H1 (cell line): Measurements from ENCODE around the gene CCDC106. TPM values are rescaled to one million over a fixed set of nuclear protein-coding genes. Genes with fewer than 3 reads are reported as not detected.

Experiments used
- BACH1 ChIP-seq: IDR thresholded peaks from 2 replicates; pipeline ENCODE4 v1.6.1; 2012; ENCODE audit warnings: low read length, improper control_type of control experiment
- CHD7 ChIP-seq: fragments of 300-600 bp; sonication (generic); IDR thresholded peaks from 2 replicates; pipeline ENCODE4 v1.7.1; 2012; ENCODE audit warnings: low read length, moderate library complexity, mild to moderate bottlenecking, inconsistent platforms; ENCODE audit not compliant: insufficient replicate concordance
- FOSL1 ChIP-seq: IDR thresholded peaks from 2 replicates; pipeline ENCODE4 v1.6.1; 2011; ENCODE audit warnings: mild to moderate bottlenecking, low read depth, low read length, moderate library complexity; ENCODE audit not compliant: insufficient read depth
- TAF1 ChIP-seq: IDR thresholded peaks from 2 replicates; pipeline ENCODE4 v1.6.1; 2011; ENCODE audit warnings: mild to moderate bottlenecking, low read depth, low read length
- polyA plus RNA-seq, 7 experiments: library from polyadenylated mRNA; depleted of rRNA in 3 of 7; stranded (reverse) in 5 of 7; unstranded in 2 of 7; fragments of >200 nt in 5 of 7; fragments of 200-250 nt in 2 of 7; gene quantifications; 1 replicate in 5 of 7; 2 replicates in 1 of 7; 4 replicates in 1 of 7; pipeline versions ENCODE4 v1.2.1 to v1.2.3, GENCODE V29; 2011 to 2013; ENCODE audit warnings: missing spikeins in 2 of 7, mixed read lengths in 2 of 7
- total RNA-seq: library from RNA; stranded (reverse); fragmentation: NEBNext Ultra II Directional; extraction: Animal tissue kit (Norgen Biotek cat#: 25700); gene quantifications from 2 replicates; pipeline ENCODE4 v1.2.1, GENCODE V29; 2021

The CCDC106 gene
- total and polyA plus RNA-seq, 2 of the 8 experiments (the other 6 are each of a cell fraction or from before 2014, with no cell fraction given), result 12.0 to 20.1 TPM

- TF ChIP-seq CHD7 (no peak), FOSL1 (no peak), TAF1 (no peak), BACH1 (no peak)
Observed at GRCh38 chr19:55633861-55634260, 14.2 kb upstream of the CCDC106 start (continued).
